NCI-H1930 (cell line): Measurements from ENCODE around the gene PPRC1.
"Not testable (repeated sequence)": the region's sequence is repeated elsewhere in the genome, so short reads cannot be mapped to it uniquely, and the experiment has no call there.

Source experiments
- DNase-seq, 2 experiments: peaks; one replicate each; lab custom pipeline; 2025; lab: John Stamatoyannopoulos, UW

Gene PPRC1

DNA sequence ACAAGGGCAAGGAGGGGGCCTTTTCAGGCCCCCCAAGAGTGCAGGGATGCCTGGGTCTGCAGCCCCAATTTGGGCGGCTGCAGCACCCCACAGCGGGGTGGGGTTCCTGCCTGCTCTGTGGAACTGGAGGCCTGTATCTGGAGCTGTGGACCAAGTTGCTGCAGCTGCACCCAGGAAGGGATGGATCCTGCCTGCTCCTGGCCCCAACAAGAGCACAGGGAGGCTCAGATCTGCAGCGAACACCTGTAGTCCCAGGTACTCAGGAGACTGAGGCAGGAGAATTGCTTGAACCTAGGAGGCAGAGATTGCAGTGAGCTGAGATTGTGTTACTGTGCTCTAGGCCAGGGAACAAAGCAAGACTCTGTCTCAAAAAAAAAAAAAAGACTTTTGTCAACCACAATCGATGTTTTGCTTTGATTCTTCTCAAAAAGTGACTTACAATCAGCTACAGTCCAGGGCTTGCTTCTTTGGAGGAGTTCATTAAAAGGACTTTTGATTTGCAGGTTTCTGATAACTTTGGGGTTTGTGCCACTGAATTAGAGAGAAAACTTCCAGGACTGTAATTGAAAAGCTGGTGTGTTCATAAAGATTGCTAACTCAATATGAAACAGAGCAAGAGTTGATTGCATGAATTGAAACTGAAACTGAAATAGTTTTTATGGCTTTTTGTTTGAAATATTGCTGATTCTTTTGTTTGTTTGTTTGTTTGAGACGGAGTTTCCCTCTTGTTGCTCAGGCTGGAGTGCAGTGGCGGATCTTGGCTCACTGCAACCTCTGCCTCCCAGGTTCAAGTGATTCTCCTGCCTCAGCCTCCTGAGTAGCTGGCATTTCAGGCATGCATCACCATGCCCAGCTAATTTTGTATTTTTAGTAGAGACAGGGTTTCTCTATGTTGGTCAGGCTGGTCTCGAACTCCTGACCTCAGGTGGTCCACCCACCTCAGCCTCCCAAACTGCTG is 56.4 kb downstream of the PPRC1 start:
- DNase-seq: not testable (repeated sequence)

DNA sequence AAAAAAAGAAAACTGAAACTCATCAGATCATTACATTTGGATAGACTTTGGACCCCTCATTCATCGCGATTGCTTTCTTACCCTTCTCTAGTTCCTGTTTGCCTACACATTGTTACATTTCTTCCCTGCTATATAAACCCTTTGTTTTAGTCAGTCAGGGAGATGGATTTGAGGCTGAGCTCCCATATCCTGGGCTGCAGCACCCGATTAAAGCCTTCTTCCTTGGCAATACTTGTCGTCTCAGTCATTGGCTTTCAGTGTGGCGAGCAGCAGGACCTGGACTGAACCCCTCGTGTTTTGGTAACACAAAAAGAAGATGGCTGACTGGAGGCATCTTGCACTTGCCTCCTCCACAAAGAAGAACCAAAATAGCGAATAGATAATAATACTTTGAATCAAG is 59.1 kb downstream of the PPRC1 start:
- DNase-seq: no peak

DNA sequence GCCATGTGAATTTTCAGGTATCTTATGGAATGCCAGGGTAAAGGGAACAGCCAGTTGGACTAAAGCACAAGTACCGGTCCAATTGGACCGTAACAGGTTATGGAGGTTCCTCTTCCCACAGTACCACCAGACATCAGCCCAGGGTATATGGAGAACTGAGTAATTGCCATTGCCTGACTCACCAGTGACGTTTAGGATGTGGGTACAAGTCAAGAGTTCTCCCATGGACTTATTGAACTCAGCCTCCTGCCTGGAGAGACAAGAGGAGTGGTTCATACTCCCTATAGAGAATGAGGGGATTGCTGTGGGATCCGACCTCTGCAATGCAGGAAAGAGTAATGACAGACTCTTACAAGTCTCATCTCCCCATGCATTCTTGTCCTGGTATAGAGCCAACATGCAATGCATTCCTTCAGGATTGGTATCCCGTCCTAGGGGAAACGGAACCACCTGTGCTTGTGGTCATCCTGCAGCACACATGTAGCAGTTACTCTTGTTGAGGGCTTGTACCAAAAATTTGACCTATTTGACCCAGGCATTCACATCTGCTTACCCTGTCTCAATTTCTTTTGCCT is 62.5 kb downstream of the PPRC1 start:
- DNase-seq: no peak

DNA sequence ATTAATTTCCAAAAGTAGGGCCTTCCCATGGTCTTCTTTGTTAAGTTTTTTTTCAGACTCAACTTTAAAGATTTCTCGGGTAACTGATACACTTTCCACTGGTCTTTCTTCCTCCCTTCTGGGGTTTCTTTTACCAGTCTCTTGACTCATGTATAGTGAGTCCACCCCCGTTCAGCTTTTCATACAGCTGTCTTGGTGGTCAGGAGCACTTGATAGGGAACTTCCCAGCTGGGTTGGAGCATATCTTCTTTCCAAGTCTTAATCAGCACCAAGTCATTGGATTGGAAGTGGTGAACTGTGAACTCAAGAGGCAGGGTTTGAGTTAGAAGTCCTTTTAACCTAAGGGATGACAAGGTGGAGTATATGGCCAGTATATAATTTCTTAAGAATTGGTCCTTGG is 64.1 kb downstream of the PPRC1 start:
- no peak for DNase-seq

DNA sequence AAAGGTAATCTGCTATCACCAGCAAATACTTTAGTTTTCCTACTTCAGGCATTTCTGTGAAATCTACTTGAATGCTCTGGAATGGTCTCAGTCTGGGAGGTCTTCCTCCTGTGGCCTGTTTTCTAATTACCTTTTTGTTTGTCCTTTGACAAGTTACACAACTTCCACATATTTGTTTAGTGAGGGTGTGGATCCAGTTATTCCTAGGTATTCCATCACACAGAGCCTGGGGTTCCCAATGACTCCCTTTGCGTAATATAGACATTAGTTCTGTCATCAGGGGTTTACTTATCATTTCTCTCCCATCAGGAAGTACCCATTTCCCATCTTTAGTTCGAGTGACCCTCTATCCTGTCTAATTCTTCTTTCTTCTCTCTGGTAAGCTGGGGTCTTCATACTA is 65.2 kb downstream of the PPRC1 start:
- no peak for DNase-seq
